Neural crest cell (in vitro differentiated cells): ENCODE measurements around the gene DLX4. TPM values are rescaled to one million over a fixed set of nuclear protein-coding genes. Genes with fewer than 3 reads are reported as not detected.

Source experiments
- DNase-seq: peaks from one replicate; pipeline ENCODE4 v3.0.0; 2021; ENCODE audit warnings: low read depth, mixed read lengths, low spot score
- H3K27ac Mint-ChIP-seq: one replicate; pipeline ENCODE4 v1.8.0; 2021; ENCODE audit warnings: mild to moderate bottlenecking, mixed read lengths; ENCODE audit not compliant: unreplicated experiment
- H3K27me3 Mint-ChIP-seq: 2 replicates; pipeline ENCODE4 v1.8.0; 2021; ENCODE audit warnings: low read depth, mild to moderate bottlenecking, mixed read lengths
- H3K36me3 Mint-ChIP-seq: 2 replicates; pipeline ENCODE4 v1.8.0; 2021; ENCODE audit warnings: low read depth, mild to moderate bottlenecking, mixed read lengths
- H3K4me1 Mint-ChIP-seq: 2 replicates; pipeline ENCODE4 v1.8.0; 2021; ENCODE audit warnings: mixed read lengths
- H3K4me3 Mint-ChIP-seq: one replicate; pipeline ENCODE4 v1.8.0; 2021; ENCODE audit warnings: mild to moderate bottlenecking, mixed read lengths
- H3K9me3 Mint-ChIP-seq: 2 replicates; pipeline ENCODE4 v1.8.0; 2021; ENCODE audit warnings: mixed read lengths
- long read RNA-seq: library from polyadenylated mRNA; unstranded; transcript quantifications from one replicate; pipeline ENCODE4 v2.0.0, GENCODE V29; 2020
- total RNA-seq: library from RNA; stranded (reverse); gene quantifications from 2 replicates; pipeline ENCODE4 v1.2.1, GENCODE V29; 2021
- TF ChIP-seq, protein P1 (sequence below): fragments of 200-600 bp; sonication (generic); conservative IDR thresholded peaks from 2 replicates; pipeline ENCODE4 v1.5.0; 2021; ENCODE audit warnings: antibody characterized with exemption, mild to moderate bottlenecking

Gene DLX4
- total RNA-seq, result 0.49 and 0.61 TPM in 2 replicates
- long read RNA-seq, result 0 reads

DNA sequence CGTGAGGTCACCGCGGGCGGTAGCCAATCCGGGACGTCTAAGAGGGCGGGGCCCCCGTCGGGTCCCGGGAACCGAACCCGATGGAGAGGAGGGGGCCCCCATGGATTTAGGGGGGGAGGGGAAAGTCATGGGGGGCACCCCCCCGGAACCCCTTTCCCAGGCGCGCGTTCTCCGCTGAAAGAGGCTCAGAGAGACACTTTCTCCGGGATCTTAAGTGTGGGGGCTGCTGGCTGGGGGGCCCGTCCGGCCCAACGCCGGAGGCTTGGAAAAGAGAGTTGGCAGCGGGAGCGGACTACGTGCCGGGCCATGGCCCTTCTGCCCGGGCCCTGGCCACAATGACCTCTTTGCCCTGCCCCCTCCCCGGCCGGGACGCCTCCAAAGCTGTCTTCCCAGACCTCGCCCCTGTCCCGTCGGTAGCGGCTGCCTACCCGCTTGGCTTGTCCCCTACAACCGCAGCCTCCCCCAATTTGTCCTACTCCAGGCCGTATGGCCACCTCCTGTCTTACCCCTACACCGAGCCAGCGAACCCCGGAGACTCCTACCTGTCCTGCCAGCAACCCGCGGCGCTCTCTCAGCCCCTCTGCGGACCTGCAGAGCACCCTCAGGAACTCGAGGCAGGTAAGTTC, at the start of gene DLX4:
DLX4 (plus strand) TSS at position 57 of the 626 bp plus-strand sequence; CDS start at position 336, 279 bp downstream.
- no peak for DNase-seq
- Mint-ChIP-seq H3K27ac (no peak within 1 kb of the TSS), H3K4me1 (peaks cover 22% of the 10 kb centered on the region), H3K4me3 (peak within 1 kb of the TSS; percentile 92), H3K9me3 (no peaks in the 10 kb centered on the region), H3K36me3 (peaks cover 5% of the 10 kb centered on the region), H3K27me3 (peaks cover 99% of the 10 kb centered on the region)
- TF ChIP-seq, protein P1, sequence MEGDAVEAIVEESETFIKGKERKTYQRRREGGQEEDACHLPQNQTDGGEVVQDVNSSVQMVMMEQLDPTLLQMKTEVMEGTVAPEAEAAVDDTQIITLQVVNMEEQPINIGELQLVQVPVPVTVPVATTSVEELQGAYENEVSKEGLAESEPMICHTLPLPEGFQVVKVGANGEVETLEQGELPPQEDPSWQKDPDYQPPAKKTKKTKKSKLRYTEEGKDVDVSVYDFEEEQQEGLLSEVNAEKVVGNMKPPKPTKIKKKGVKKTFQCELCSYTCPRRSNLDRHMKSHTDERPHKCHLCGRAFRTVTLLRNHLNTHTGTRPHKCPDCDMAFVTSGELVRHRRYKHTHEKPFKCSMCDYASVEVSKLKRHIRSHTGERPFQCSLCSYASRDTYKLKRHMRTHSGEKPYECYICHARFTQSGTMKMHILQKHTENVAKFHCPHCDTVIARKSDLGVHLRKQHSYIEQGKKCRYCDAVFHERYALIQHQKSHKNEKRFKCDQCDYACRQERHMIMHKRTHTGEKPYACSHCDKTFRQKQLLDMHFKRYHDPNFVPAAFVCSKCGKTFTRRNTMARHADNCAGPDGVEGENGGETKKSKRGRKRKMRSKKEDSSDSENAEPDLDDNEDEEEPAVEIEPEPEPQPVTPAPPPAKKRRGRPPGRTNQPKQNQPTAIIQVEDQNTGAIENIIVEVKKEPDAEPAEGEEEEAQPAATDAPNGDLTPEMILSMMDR, result no peak

DNA sequence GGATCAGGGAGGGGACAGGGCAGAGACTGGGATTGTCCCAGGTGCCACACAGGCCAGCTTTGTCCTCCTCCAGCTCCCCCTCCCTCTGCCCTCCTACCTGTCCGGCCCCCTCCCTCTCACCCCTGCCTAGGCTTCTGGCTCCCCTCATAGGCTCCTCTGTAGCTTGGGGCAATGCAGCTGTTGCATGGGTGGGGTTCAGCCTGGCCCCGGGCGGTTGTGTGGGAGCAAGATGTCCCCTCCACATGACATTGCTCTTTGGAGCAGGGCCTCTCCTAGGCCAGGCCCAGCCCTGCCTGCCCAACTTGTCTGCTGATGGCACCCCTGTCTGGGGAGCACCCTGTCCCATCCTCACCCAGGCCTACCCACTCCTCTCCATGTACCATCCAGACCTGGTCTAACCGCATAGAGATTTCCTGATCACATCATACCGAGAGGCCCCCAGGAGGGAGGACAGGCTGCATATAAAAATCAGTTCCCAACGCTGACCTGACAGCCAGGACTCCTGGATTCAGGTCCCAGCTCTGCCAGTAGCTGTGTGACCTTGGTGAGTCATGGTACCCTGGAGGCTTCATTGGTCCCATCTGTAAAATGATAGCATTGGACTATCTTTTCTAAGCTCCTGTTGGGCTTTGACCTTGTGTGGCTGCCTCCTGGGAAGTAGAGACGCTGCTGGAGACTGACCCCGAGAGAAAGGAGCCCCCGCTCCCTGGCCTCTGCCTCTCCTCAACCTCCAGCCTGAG, 48.8 kb upstream of the DLX4 start:
- H3K4me1 Mint-ChIP-seq, result peaks cover 18% of the 10 kb centered on the region
- H3K9me3 Mint-ChIP-seq, result no peaks in the 10 kb centered on the region
- H3K27ac Mint-ChIP-seq, result no peak overlapping the region
- TF ChIP-seq, protein P1, result no peak
- no peaks in the 10 kb centered on the region for H3K36me3 Mint-ChIP-seq
- DNase-seq, result no peak
- H3K4me3 Mint-ChIP-seq, result no peak overlapping the region
- peaks cover 25% of the 10 kb centered on the region for H3K27me3 Mint-ChIP-seq

DNA sequence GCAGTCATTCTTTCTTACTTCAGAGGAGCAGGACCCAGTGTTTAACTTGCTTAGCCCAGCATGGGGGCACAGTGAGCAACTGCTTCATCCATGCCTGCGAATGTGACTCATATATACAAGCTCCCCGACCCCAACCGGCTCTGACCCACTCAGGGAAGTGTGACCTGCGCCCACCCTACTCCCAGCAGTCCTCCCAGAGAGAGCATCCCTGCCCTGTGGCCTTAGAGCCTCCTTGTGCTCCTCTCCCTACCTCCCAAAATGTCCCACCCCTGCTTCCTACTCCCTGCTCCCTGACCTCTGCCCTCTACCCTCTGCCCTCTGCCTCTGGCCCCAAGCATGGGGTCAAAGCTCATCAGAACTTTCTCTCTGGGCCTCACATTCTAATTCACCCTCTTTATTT, 46.9 kb upstream of the DLX4 start:
- Mint-ChIP-seq H3K4me3 (no peak overlapping the region), H3K4me1 (peaks cover 18% of the 10 kb centered on the region), H3K36me3 (no peaks in the 10 kb centered on the region), H3K9me3 (no peaks in the 10 kb centered on the region), H3K27me3 (peaks cover 6% of the 10 kb centered on the region), H3K27ac (no peak overlapping the region)
- no peak for DNase-seq
- TF ChIP-seq, protein P1, result no peak

GRCh38 chr17:49924116-49924515, 44.9 kb upstream of the DLX4 start:
- Mint-ChIP-seq H3K4me3 (no peak overlapping the region), H3K36me3 (no peaks in the 10 kb centered on the region), H3K9me3 (no peaks in the 10 kb centered on the region), H3K27me3 (no peaks in the 10 kb centered on the region), H3K4me1 (peaks cover 18% of the 10 kb centered on the region), H3K27ac (no peak overlapping the region)
- TF ChIP-seq, protein P1, result no peak
- DNase-seq, result no peak

GRCh38 chr17:49924589-49924988, 44.4 kb upstream of the DLX4 start:
- H3K4me1 Mint-ChIP-seq, result peaks cover 18% of the 10 kb centered on the region

More at GRCh38 chr17:49924589-49924988, 44.4 kb upstream of the DLX4 start:
- no peaks in the 10 kb centered on the region for H3K9me3 Mint-ChIP-seq
- H3K36me3 Mint-ChIP-seq, result no peaks in the 10 kb centered on the region
- H3K4me3 Mint-ChIP-seq, result no peak overlapping the region
- DNase-seq, result no peak
- H3K27ac Mint-ChIP-seq, result no peak overlapping the region
- TF ChIP-seq, protein P1, result no peak
- no peaks in the 10 kb centered on the region for H3K27me3 Mint-ChIP-seq
